ENCODE data around the gene KMT5C.

The KMT5C gene

DNA sequence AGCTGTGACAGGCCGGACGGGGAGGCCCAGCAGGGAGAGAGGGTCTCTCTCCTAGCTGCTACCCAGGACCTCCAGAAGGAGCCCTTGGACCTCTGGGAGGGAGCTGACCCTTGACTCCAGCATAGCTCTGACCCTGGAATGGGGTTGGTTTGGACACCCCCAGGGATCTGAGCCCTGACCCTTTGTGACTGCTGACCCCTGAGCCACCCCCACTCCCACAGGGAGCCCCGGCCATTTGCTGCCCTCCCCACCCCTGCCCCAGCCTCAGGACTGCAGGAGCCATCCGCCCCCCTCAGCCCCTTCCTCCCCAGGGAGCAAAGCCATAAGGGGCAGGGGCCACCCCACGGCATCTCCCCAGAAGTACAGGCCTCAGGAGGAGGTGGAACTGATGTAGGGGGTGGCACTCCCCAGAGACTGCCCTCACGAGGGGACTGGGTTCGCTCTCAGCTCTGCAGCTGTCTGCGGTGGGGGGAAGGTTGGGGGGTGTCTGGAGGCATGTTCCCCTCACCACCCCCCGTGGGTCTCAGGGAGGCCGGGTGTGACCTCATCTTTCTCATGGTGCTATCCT is 7.8 kb downstream of the KMT5C start:
- TF ChIP-seq, protein P1, sequence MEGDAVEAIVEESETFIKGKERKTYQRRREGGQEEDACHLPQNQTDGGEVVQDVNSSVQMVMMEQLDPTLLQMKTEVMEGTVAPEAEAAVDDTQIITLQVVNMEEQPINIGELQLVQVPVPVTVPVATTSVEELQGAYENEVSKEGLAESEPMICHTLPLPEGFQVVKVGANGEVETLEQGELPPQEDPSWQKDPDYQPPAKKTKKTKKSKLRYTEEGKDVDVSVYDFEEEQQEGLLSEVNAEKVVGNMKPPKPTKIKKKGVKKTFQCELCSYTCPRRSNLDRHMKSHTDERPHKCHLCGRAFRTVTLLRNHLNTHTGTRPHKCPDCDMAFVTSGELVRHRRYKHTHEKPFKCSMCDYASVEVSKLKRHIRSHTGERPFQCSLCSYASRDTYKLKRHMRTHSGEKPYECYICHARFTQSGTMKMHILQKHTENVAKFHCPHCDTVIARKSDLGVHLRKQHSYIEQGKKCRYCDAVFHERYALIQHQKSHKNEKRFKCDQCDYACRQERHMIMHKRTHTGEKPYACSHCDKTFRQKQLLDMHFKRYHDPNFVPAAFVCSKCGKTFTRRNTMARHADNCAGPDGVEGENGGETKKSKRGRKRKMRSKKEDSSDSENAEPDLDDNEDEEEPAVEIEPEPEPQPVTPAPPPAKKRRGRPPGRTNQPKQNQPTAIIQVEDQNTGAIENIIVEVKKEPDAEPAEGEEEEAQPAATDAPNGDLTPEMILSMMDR (IDR thresholded peaks at IDR 0.05; ENCODE audit: control insufficient read depth, extremely low read depth, insufficient read depth): no peak
- no peak for DNase-seq (ENCODE audit: low read depth)
- H3K4me3 ChIP-seq (ENCODE audit: low read depth, low read length): no peak overlapping the region

DNA sequence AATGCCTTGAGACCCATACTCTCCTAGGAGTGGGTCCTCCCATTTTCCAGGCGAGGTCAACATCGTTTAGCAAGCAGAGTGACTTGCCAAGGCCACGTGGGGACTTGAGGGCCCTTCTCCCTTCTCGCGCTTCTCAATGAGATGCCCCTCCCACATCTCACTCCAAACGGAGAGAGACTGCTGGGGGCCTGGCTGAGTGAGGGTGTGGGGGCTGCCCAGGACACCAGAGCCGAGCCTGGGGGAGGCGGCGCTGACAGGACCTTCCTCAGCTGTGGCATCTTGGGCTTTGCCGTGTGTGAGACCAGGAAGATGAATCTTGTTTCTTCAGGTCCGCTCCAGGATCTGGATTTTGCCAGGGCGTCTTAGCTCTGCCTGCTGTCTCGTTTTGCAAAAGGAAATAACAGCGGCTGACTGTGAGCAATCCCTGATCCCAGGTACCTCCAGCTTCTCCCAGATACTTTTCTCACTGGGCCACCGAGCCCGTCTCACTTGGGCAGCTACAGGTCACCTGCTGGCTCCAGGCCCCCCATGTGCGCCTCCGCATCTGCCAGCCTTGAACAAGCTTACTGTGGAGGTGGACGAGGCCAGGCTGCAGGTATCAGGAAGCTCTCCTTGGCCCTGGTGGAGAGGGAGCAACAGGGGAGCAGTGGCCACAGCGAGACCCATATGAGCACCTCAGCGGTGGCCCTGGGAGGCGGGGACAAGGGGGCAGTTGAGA is 8.8 kb downstream of the KMT5C start:
- no peak overlapping the region for H3K4me3 ChIP-seq (ENCODE audit: low read depth, low read length)
- no peak for DNase-seq (ENCODE audit: low read depth)
- TF ChIP-seq, protein P1 (IDR thresholded peaks at IDR 0.05; ENCODE audit: control insufficient read depth, extremely low read depth, insufficient read depth): no peak

DNA sequence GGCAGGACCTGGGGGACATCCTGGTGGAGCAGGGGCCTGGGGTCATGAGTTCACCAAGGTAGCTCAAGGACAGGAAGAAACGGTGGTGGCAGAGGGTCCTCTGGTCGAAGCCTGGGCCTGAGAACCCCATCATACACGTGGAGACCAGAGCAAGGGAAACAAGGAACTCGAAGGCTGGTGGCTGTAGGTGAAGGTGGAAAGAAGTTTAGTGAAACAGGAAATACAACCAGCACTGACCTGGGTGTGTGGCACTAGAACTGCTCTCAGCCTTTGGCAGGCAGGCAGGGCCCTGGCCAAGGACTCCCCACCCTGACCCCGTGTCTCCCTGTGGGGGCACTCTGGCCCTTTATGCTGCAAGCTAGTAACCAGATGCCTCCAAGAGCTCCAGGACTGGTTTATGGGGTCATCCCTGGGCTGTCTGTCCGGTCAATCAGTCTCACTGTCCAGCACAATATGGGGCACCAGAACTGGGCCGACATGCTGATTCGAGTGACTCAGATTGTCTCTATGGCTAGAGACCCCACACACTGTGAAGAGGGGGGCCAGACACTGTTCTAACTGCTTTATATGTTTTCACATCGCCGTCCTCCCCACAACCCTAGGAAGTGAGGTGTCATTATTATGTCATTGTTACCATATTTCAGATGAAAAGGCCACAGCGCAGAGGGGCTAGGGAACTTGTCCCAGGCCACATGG is 11.1 kb downstream of the KMT5C start:
- TF ChIP-seq, protein P1 (IDR thresholded peaks at IDR 0.05; ENCODE audit: control insufficient read depth, extremely low read depth, insufficient read depth): no peak
- no peak for DNase-seq (ENCODE audit: low read depth)
- H3K4me3 ChIP-seq (ENCODE audit: low read depth, low read length): no peak overlapping the region

DNA sequence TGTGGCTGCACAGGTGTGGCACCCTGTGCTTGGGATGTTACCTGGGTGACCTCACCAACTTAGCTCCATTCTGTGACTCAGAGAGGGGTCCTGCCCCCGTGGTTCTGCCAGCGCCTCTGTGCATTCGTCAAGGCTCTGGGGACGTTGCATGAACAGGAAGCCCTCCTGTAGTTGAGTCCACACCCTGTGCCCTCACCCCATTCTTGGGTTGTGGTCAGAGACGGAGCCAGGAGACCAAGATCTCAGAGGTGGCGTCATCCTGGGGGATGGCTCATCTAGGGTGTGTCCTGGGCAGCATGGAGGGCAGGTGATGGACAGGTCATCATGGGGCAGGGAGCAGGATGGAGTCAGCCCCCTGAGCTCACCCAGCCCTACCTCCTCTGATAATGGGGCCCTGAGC is 12.4 kb downstream of the KMT5C start:
- TF ChIP-seq, protein P1 (IDR thresholded peaks at IDR 0.05; ENCODE audit: control insufficient read depth, extremely low read depth, insufficient read depth): no peak
- no peak overlapping the region for H3K4me3 ChIP-seq (ENCODE audit: low read depth, low read length)
- no peak for DNase-seq (ENCODE audit: low read depth)

DNA sequence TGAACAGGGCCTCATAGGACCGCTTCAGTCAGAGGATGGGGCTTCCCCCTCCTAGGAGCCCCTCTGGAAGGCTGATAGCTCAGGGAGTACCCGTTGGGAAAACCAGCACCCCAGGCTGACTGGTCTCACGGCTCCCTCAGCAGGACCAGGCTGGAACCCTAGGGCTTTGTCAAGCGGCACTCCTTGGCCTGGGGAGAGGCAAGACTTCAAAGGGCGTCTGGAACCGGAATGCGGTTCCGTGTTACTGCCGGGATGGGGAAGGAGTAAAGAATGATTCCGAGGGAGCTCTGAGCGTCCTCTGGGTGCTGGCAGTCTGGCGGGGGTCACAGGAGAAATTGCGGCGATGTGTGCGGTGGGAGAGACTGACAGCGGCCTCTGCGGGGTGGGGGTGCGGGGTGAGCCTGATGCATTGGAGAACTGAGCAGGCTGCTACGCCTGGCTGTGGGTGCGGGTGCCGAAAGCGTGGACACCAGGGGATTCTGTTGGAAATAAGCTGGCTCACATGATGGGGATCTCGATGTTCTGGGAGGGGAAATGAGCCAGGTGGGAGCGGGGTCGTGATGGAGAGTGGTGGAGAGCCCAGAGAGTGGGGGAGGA is 13.0 kb downstream of the KMT5C start:
- DNase-seq (ENCODE audit: low read depth): no peak
- TF ChIP-seq, protein P1 (IDR thresholded peaks at IDR 0.05; ENCODE audit: control insufficient read depth, extremely low read depth, insufficient read depth): no peak
- no peak overlapping the region for H3K4me3 ChIP-seq (ENCODE audit: low read depth, low read length)

DNA sequence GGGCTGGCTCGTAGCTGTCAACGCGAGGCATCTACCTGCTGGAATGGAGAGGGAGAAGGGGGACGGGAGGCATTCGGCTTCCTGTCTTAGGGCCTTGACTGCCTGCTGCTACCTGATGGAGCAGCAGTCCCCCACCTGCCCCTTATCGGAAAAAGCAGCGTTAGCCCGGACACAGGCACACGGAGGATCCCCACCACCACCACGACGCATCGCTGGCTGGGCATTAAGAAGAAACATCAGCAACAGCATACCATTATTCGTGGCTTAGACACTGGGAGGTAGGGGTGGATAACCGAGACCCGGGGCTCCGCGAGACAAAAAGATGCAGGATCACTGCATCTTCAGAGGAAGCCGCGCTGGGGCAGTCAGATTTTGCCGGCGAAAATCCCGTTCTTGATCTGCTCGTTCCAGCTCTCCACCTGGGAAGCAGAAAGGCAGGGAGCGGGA is 13.7 kb downstream of the KMT5C start:
- no peak for DNase-seq (ENCODE audit: low read depth)
- peak overlapping the region; percentile 36 for H3K4me3 ChIP-seq (ENCODE audit: low read depth, low read length)
- TF ChIP-seq, protein P1 (IDR thresholded peaks at IDR 0.05; ENCODE audit: control insufficient read depth, extremely low read depth, insufficient read depth): no peak
